Measurements from ENCODE around the gene SLC22A15.

SLC22A15 gene

DNA sequence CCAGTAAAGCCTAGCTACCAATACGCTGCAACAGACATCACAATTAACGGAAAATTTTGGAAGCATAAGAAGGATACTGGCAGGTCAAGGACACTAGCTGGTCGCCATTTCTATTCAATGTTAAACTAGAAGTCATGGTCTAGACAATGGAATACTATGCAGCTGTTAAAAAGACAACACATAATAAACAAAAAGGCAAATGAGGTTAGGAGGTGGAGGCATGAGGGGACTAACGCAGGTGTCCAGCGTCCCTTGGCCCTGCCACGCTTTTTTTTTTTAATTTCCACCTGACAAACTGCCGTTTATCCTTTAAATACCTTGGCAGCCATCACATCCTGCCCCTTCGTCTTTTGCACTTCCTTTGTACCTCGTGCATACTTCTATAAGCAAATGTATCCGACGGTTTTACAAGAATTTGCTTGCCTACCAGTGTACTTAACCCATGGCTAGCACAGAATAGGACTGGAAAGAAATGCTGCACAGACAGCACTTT lies 698 bp upstream of the SLC22A15 start:
- TF ChIP-seq POLR2AphosphoS5 (IDR thresholded peaks at IDR 0.05; ENCODE audit: low read depth, low read length) = no peak
- TF ChIP-seq SIN3A (IDR thresholded peaks at IDR 0.05; ENCODE audit: borderline replicate concordance, insufficient read depth, low read length) = no peak
- TF ChIP-seq TAF1 (IDR thresholded peaks at IDR 0.05; ENCODE audit: borderline replicate concordance, insufficient read depth, low read length) = no peak
- no peak for TF ChIP-seq REST (IDR thresholded peaks at IDR 0.05; ENCODE audit: insufficient read depth in 1 of 2, low read depth in 2 of 2, low read length in 2 of 2)
- TF ChIP-seq FOXP2 (optimal IDR thresholded peaks at IDR 0.05; ENCODE audit: borderline replicate concordance, extremely low read depth, extremely low read length, insufficient read depth) = no peak

GRCh38 chr1:115976921-115977498 lies 697 bp downstream of the SLC22A15 start:
- TF ChIP-seq FOXP2 (optimal IDR thresholded peaks at IDR 0.05; ENCODE audit: borderline replicate concordance, extremely low read depth, extremely low read length, insufficient read depth) (no peak), REST (IDR thresholded peaks at IDR 0.05; ENCODE audit: insufficient read depth in 1 of 2, low read depth in 2 of 2, low read length in 2 of 2) (no peak), POLR2AphosphoS5 (IDR thresholded peaks at IDR 0.05; ENCODE audit: low read depth, low read length) (no peak), TAF1 (IDR thresholded peaks at IDR 0.05; ENCODE audit: borderline replicate concordance, insufficient read depth, low read length) (no peak), SIN3A (IDR thresholded peaks at IDR 0.05; ENCODE audit: borderline replicate concordance, insufficient read depth, low read length) (no peak)

GRCh38 chr1:115977499-115978258 lies 1.4 kb downstream of the SLC22A15 start:
- TF ChIP-seq REST (IDR thresholded peaks at IDR 0.05; ENCODE audit: insufficient read depth in 1 of 2, low read depth in 2 of 2, low read length in 2 of 2) = no peak
- no peak for TF ChIP-seq POLR2AphosphoS5 (IDR thresholded peaks at IDR 0.05; ENCODE audit: low read depth, low read length)
- TF ChIP-seq FOXP2 (optimal IDR thresholded peaks at IDR 0.05; ENCODE audit: borderline replicate concordance, extremely low read depth, extremely low read length, insufficient read depth) = no peak
- TF ChIP-seq TAF1 (IDR thresholded peaks at IDR 0.05; ENCODE audit: borderline replicate concordance, insufficient read depth, low read length) = no peak
- TF ChIP-seq SIN3A (IDR thresholded peaks at IDR 0.05; ENCODE audit: borderline replicate concordance, insufficient read depth, low read length) = no peak

- TF ChIP-seq FOXP2 (optimal IDR thresholded peaks at IDR 0.05; ENCODE audit: borderline replicate concordance, extremely low read depth, extremely low read length, insufficient read depth) (no peak), POLR2AphosphoS5 (IDR thresholded peaks at IDR 0.05; ENCODE audit: low read depth, low read length) (no peak), REST (IDR thresholded peaks at IDR 0.05; ENCODE audit: insufficient read depth in 1 of 2, low read depth in 2 of 2, low read length in 2 of 2) (no peak), TAF1 (IDR thresholded peaks at IDR 0.05; ENCODE audit: borderline replicate concordance, insufficient read depth, low read length) (no peak), SIN3A (IDR thresholded peaks at IDR 0.05; ENCODE audit: borderline replicate concordance, insufficient read depth, low read length) (no peak)
Measured at GRCh38 chr1:115978292-115978941, 2.1 kb downstream of the SLC22A15 start.

All from PFSK-1 (cell line).